MM.1S (cell line): ENCODE measurements around the gene NOL4L.

Experiments
- CTCF ChIP-seq: fragments of 300-600 bp; sonication (generic); IDR thresholded peaks from 2 replicates; pipeline ENCODE4 v1.5.1; 2016; ENCODE audit warnings: antibody characterized with exemption, low read length, mixed read lengths
- EZH2 ChIP-seq: fragments of 300-600 bp; sonication (generic); optimal IDR thresholded peaks from 2 replicates; pipeline ENCODE3; 2017; ENCODE audit warnings: low read depth, mild to moderate bottlenecking, antibody characterized with exemption, low read length, mixed read lengths
- EZH2phosphoT487 ChIP-seq: fragments of 300-600 bp; sonication (generic); IDR thresholded peaks from 2 replicates; pipeline ENCODE4 v1.6.1; 2018; ENCODE audit warnings: antibody characterized with exemption, low read length

GRCh38 chr20:32476684-32477593 is 108.2 kb downstream of the NOL4L start:
- TF ChIP-seq CTCF (no peak), EZH2phosphoT487 (no peak), EZH2 (no peak)
